ENCODE data around the gene MAPK8.

Gene MAPK8

DNA sequence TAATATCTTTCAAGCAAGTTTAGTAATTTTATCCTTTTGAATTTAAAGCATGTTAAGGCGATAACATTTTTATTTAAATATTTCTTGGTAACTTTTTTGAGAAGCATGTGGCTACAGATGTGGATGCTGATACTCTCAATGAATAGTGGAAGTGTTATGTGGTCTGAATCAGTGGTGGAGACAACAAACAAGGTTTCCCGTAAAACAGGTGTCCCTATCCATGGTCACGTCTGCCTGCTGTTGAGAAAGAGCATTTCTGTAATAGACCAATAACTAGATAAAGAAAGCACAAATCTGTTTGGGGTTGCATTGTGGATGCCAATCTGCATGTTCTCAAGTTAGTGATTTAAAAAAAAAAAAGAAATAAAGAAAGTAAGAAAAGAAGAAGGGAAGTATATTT, 13.9 kb upstream of the MAPK8 start:
- no peaks in the 10 kb centered on the region for H3K27me3 ChIP-seq (ENCODE audit: insufficient read depth, low read depth, severe bottlenecking)
- no peak overlapping the region for H3K27ac ChIP-seq
- TF ChIP-seq, protein P1, sequence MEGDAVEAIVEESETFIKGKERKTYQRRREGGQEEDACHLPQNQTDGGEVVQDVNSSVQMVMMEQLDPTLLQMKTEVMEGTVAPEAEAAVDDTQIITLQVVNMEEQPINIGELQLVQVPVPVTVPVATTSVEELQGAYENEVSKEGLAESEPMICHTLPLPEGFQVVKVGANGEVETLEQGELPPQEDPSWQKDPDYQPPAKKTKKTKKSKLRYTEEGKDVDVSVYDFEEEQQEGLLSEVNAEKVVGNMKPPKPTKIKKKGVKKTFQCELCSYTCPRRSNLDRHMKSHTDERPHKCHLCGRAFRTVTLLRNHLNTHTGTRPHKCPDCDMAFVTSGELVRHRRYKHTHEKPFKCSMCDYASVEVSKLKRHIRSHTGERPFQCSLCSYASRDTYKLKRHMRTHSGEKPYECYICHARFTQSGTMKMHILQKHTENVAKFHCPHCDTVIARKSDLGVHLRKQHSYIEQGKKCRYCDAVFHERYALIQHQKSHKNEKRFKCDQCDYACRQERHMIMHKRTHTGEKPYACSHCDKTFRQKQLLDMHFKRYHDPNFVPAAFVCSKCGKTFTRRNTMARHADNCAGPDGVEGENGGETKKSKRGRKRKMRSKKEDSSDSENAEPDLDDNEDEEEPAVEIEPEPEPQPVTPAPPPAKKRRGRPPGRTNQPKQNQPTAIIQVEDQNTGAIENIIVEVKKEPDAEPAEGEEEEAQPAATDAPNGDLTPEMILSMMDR (IDR thresholded peaks at IDR 0.05; ENCODE audit: low read depth, low read length): no peak
- no peak for DNase-seq
- H3K9me3 ChIP-seq (ENCODE audit: severe bottlenecking): no peaks in the 10 kb centered on the region
- no peaks in the 10 kb centered on the region for H3K36me3 ChIP-seq
- no peak overlapping the region for H3K4me3 ChIP-seq (ENCODE audit: low read depth, low read length)

DNA sequence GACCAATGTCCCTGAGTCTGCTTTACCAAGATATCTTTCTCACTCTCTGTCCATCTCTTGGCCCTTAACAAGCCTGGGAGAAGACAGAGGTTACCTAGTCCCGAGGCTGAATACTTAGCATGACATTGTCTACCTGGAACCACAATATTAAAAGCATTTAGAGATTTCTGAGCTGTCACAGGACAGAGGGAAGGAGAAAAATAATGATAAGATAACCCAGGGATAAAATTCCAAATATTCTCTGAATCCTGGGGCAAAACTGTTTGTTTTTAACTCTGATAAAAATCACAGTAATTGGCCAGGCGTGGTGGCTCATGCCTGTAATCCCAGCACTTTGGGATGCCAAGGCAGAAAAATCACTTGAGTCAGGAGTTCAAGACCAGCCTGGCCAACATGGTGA, 12.0 kb upstream of the MAPK8 start:
- Histone ChIP-seq H3K4me3 (ENCODE audit: low read depth, low read length) (no peak overlapping the region), H3K36me3 (no peaks in the 10 kb centered on the region), H3K9me3 (ENCODE audit: severe bottlenecking) (no peaks in the 10 kb centered on the region), H3K27ac (no peak overlapping the region), H3K27me3 (ENCODE audit: insufficient read depth, low read depth, severe bottlenecking) (no peaks in the 10 kb centered on the region)
- TF ChIP-seq, protein P1 (IDR thresholded peaks at IDR 0.05; ENCODE audit: low read depth, low read length): no peak
- DNase-seq: no peak

DNA sequence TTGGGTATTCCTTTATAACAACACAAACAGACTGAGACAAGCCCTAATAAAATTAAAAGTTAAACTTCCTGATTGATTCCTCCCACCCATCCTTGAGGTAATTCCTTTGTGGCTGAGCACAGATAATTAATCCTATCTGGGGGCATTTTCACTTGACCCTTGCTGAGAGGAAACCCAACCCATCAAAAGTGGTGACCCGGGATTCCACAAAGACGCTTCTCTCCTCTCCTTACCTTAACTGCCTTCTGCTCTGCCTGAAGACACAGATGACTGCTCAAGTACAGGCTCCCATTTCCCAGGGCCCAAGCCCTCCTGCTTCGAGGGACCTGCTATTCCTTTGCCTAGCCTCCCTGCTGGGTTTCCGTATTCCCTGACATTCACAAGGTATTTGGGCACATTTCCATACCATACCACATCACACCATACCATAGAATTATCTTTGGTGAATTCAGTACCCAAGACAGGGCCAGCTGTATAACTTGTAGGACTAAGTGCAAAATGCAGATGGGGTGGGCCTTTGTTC, 9.8 kb upstream of the MAPK8 start:
- Histone ChIP-seq H3K4me3 (ENCODE audit: low read depth, low read length) (no peak overlapping the region), H3K27ac (no peak overlapping the region), H3K36me3 (no peaks in the 10 kb centered on the region), H3K9me3 (ENCODE audit: severe bottlenecking) (no peaks in the 10 kb centered on the region), H3K27me3 (ENCODE audit: insufficient read depth, low read depth, severe bottlenecking) (no peaks in the 10 kb centered on the region)
- no peak for DNase-seq
- TF ChIP-seq, protein P1 (IDR thresholded peaks at IDR 0.05; ENCODE audit: low read depth, low read length): no peak

DNA sequence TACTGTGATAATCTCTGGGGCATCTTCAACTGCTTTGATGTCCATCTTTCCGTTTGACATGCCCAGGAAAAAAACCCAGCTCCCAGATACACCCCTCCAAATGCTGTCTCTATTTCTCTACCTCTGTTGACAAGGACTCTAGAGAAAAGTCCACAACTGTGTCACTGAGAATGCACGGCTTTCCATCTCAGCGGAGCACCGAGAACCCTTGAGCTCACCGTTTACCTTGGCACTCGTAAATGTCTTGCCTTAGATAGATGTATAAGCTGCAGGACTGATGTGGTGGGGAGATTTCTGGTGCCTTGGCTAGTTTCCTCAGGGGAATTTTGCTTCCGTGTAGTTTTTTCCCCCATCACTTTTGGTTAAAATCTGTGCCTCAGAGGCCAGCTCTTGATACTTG, 7.4 kb upstream of the MAPK8 start:
- Histone ChIP-seq H3K4me3 (ENCODE audit: low read depth, low read length) (no peak overlapping the region), H3K27me3 (ENCODE audit: insufficient read depth, low read depth, severe bottlenecking) (no peaks in the 10 kb centered on the region), H3K36me3 (no peaks in the 10 kb centered on the region), H3K9me3 (ENCODE audit: severe bottlenecking) (no peaks in the 10 kb centered on the region), H3K27ac (no peak overlapping the region)
- TF ChIP-seq, protein P1 (IDR thresholded peaks at IDR 0.05; ENCODE audit: low read depth, low read length): no peak
- DNase-seq: no peak

DNA sequence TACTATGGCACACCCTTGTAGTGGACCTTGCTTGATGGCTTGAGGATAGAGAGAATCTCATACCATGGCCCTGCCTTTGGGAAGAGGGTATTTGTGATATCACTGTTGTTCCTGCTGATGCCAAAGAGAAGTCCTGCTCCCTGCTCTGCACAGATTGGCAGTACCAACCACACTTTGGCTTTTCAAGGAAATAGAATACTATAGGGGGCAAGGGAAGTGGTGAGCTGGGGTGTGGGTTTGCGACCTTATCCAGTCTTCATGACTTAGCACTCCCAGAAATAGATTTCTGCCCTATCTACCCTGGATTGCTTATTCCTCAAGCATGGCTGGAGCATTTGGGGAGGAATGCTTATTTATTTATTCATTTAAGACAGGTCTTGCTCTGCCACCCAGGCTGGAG, 6.8 kb upstream of the MAPK8 start:
- Histone ChIP-seq H3K9me3 (ENCODE audit: severe bottlenecking) (no peaks in the 10 kb centered on the region), H3K27ac (no peak overlapping the region), H3K36me3 (no peaks in the 10 kb centered on the region), H3K4me3 (ENCODE audit: low read depth, low read length) (no peak overlapping the region), H3K27me3 (ENCODE audit: insufficient read depth, low read depth, severe bottlenecking) (no peaks in the 10 kb centered on the region)
- TF ChIP-seq, protein P1 (IDR thresholded peaks at IDR 0.05; ENCODE audit: low read depth, low read length): no peak
- DNase-seq: no peak

DNA sequence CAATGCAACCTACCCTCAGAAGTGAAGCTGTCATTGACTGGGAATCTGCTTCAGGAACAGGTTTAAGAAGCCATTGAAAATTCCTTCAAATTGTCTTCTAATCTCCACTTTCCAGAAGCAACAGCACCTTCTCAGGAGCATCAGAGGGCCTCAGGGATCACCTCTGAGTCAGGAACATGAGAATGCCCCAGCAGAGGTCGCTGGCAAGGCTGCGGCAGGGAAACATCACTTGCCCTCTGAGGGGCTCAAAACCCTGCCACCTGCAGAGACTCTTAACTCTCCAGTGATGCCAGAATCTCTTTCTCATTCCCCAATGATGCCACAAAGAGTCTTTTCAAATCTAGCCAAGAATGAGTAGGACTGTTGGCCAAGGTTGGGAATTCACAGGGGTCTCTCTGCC, 5.9 kb upstream of the MAPK8 start:
- TF ChIP-seq, protein P1 (IDR thresholded peaks at IDR 0.05; ENCODE audit: low read depth, low read length): no peak
- Histone ChIP-seq H3K36me3 (no peaks in the 10 kb centered on the region), H3K27ac (no peak overlapping the region), H3K27me3 (ENCODE audit: insufficient read depth, low read depth, severe bottlenecking) (no peaks in the 10 kb centered on the region), H3K9me3 (ENCODE audit: severe bottlenecking) (no peaks in the 10 kb centered on the region), H3K4me3 (ENCODE audit: low read depth, low read length) (no peak overlapping the region)
- DNase-seq: no peak

Data from WERI-Rb-1 (cell line).